ENCODE results near the gene TESMIN.

Gene TESMIN

DNA sequence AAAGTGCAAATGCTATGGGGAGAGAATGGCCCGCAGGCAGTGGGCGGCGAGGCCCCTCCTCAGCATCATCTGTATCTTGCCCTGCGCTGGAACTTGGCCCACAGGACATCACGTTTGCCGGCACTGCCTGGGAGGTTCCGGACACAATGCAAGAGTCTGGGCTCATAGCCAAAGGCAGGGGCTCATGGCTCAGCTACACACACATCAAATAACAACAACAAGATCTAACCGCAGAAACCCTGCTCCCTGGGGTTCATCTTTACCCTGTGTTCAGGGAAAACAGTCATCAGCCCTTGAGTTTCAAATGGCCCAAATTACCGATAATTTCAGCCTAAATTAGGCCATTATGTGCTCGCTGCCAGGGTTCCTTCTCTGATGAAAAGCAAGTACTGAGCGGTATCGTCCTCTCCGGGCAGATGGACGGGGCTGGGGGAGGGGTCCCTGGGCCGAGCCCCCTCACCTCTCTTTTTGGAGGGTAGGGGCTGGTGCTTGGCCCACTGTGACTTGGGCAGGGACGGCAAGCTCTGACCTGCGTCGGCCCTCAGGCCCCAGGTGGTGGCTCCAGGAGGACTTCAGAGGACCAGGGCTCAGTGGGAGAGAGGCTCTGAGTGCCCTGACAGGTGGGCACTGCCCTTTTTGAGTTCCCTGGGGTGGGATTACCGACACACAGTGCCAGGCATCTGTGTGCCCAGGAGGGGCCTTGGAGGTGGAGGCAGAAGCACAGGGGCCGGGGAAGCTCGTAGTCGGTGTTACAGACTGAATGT, 92.0 kb downstream of the TESMIN start:
- no peak for DNase-seq

DNA sequence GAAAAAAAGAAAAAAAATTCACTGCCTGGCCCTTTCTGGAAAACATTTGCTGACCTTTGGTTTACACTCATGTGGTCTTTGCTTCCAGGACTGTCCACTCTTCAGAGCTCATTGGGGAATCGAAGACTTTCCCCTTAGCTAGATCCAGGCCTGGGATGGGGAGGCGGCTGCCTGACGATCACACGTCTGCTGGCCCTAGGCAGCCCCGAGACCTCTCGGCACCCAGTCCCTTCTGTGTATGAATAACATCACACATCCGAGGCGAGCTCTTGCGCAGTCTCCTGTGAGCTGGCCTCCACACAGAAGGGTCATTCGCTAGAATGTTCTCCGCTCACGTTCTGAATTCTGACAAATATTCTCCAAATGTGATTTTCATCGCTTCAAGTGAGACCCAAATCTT, 92.7 kb downstream of the TESMIN start:
- DNase-seq = no peak

DNA sequence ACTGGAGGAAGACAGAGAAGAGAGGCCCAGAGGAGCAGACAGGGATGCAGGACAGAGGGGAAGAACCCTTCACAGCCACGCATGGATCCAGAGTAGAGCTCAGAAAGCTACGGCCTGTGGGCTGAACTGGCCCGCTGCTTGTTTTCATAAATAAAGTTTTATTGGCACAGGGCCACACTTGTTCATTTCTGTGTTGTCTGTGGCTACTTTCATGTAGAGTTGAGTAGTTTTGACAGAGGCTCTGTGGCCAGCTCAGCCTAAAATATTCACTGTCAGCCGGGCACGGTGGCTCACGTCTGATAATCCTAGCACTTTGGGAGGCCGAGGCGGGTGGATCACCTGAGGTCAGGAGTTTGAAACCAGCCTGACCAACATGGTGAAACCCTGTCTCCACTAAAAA, 93.2 kb downstream of the TESMIN start:
- DNase-seq = no peak
